ENCODE measurements around the gene ANO4. TPM values are rescaled to one million over a fixed set of nuclear protein-coding genes. Genes with fewer than 3 reads are reported as not detected.

Gene ANO4
- total and polyA plus RNA-seq, 2 of the 8 experiments (the other 6 are each of a cell fraction or from before 2014, with no cell fraction given), result 1.1 to 3.4 TPM

DNA sequence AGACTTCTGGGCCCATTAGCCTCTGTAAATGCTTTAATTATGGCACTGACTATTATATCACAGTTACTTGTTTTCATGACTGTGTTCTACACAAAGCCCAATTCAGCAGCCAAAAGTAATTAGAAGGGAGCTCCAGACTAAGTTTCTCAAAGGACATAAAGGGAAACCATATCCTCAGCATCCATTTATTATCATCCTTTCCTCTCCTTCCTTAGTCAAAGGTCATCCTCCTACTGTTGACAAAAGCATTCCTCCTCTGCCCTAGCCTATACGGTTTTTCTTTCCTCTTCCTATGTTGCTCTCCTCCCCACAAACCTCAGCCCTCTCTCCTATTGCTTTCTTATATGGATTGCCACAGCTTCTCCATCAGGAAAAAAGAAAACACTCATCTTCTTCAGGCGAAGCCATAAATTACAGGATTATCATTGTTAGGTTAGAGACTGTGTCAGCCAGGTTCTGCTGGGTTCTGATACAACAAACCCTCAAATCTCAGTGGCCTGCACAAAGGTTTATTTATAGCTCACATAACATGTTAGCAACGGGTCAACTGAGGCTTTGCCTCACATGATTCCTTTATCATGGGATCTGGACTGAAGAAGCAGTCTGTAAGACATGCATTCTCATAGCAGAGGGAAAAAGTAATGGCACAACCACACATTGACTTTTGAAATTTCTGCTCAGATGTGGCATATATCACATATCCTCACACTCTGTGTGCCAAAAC is 208.3 kb downstream of the ANO4 start:
- Histone ChIP-seq H2BK15ac (ENCODE audit: low read length) (no peak overlapping the region), H3K23me2 (ENCODE audit: low read depth, low read length) (no peaks in the 10 kb centered on the region; the same call in 1 of the 2 replicates), H3K18ac (ENCODE audit: extremely low read depth, low read length) (no peak overlapping the region), H2AFZ (ENCODE audit: low read length) (no peak overlapping the region), H4K5ac (ENCODE audit: insufficient read length, low read depth, low read length) (no peak overlapping the region), H3K27me3 (replicated peaks in 1 of 4; ENCODE audit: control insufficient read depth in 3 of 4, extremely low read depth in 1 of 4, insufficient read depth in 3 of 4, low read length in 3 of 4) (no peaks in the 10 kb centered on the region), H3K56ac (replicated peaks; ENCODE audit: insufficient read length, low read depth, low read length) (no peak overlapping the region), H4K8ac (ENCODE audit: extremely low read depth, insufficient read depth, low read length) (no peak overlapping the region), H3K9ac (replicated peaks in 1 of 4; ENCODE audit: extremely low read depth in 1 of 4, low read depth in 3 of 4, low read length in 3 of 4) (no peak overlapping the region), H3K9me3 (ENCODE audit: insufficient read depth in 2 of 2, low read depth in 1 of 2, low read length in 1 of 2) (no peaks in the 10 kb centered on the region), H3K27ac (ENCODE audit: low read depth, low read length) (no peak overlapping the region), H2AK5ac (ENCODE audit: low read depth, low read length) (no peak overlapping the region), H3K4me2 (ENCODE audit: insufficient read depth in 1 of 2, low read depth in 2 of 2, low read length in 2 of 2) (no peak overlapping the region), H2BK20ac (ENCODE audit: low read length) (no peak overlapping the region), H4K20me1 (replicated peaks in 1 of 2; ENCODE audit: control insufficient read depth in 1 of 2, insufficient read depth in 2 of 2, low read length in 2 of 2) (no peaks in the 10 kb centered on the region), H2BK12ac (ENCODE audit: low read depth, low read length) (no peak overlapping the region), H3K4me3 (ENCODE audit: extremely low read depth in 1 of 4, insufficient read depth in 2 of 4, low read depth in 3 of 4, low read length in 4 of 4) (no peak overlapping the region), H3K4ac (replicated peaks; ENCODE audit: insufficient read length, low read depth, low read length) (no peak overlapping the region), H4K91ac (replicated peaks; ENCODE audit: insufficient read length, low read length) (no peak overlapping the region), H3K14ac (ENCODE audit: insufficient read length) (no peak overlapping the region), H3K23ac (ENCODE audit: insufficient read length) (no peak overlapping the region), H2BK120ac (replicated peaks; ENCODE audit: low read depth, low read length) (no peak overlapping the region), H3K79me2 (ENCODE audit: control insufficient read depth in 1 of 2, insufficient read depth in 2 of 2, low read length in 2 of 2) (no peaks in the 10 kb centered on the region), H3K4me1 (replicated peaks in 1 of 4; ENCODE audit: control insufficient read depth in 3 of 4, insufficient read depth in 4 of 4, low read length in 3 of 4) (no peaks in the 10 kb centered on the region), H3K36me3 (ENCODE audit: control insufficient read depth in 2 of 4, insufficient read depth in 4 of 4, low read length in 3 of 4) (no peaks in the 10 kb centered on the region), H3K79me1 (ENCODE audit: low read depth, low read length) (no peaks in the 10 kb centered on the region), H2BK5ac (ENCODE audit: low read depth, low read length) (no peak overlapping the region)
- ChIA-PET POLR2A (ENCODE audit: partially characterized antibody) (no interaction called here), CTCF (ENCODE audit: partially characterized antibody) (interaction anchor here (1.0 kb wide), 1 partner anchor 82 kb away, joined by 3 read pairs; no protein-coding TSS in a partner anchor)
- TF ChIP-seq RFX5 (IDR thresholded peaks at IDR 0.05; ENCODE audit: borderline replicate concordance, low read depth, low read length) (no peak), EP300 (IDR thresholded peaks at IDR 0.05; ENCODE audit: borderline replicate concordance in 1 of 2, low read depth in 2 of 2, low read length in 2 of 2) (no peak), SP1 (IDR thresholded peaks at IDR 0.05; ENCODE audit: low read depth, low read length) (no peak), BCL11A (IDR thresholded peaks at IDR 0.05; ENCODE audit: low read depth in 2 of 2, low read length in 2 of 2) (no peak), YY1 (IDR thresholded peaks at IDR 0.05; ENCODE audit: low read depth, low read length) (no peak), SIN3A (conservative IDR thresholded peaks at IDR 0.05 in 1 of 2, IDR thresholded peaks at IDR 0.05 in 1 of 2; ENCODE audit: low read depth in 1 of 2, low read length in 2 of 2) (no peak), TBP (IDR thresholded peaks at IDR 0.05; ENCODE audit: low read depth, low read length) (no peak), HDAC6 (IDR thresholded peaks at IDR 0.05; ENCODE audit: low read depth, low read length) (no peak)
- TF ChIP-seq, protein P1, sequence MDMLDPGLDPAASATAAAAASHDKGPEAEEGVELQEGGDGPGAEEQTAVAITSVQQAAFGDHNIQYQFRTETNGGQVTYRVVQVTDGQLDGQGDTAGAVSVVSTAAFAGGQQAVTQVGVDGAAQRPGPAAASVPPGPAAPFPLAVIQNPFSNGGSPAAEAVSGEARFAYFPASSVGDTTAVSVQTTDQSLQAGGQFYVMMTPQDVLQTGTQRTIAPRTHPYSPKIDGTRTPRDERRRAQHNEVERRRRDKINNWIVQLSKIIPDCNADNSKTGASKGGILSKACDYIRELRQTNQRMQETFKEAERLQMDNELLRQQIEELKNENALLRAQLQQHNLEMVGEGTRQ (IDR thresholded peaks at IDR 0.05; ENCODE audit: low read length), result no peak
- WGBS, 2 experiments (ENCODE audit: extremely low coverage in 1 of 2, insufficient coverage in 1 of 2, insufficient read length in 1 of 2, insufficient replicate concordance in 2 of 2, low coverage in 1 of 2, low lambda C conversion rate in 2 of 2, missing lambda C conversion rate in 1 of 2), result 87% methylated on average over 3 of the region's 3 CpGs; no CpG with 5 or more reads in 1 of the 2 experiments
- FAIRE-seq (no peak), DNase-seq (ENCODE audit: low read depth in 1 of 2, low spot score in 2 of 2) (no peak)
